Islet precursor cell (in vitro differentiated cells): Measurements from ENCODE around the gene UBE2M.
"Not testable (repeated sequence)": the region's sequence is repeated elsewhere in the genome, so short reads cannot be mapped to it uniquely, and the experiment has no call there.

Experiments used
- DNase-seq: peaks from one replicate; pipeline ENCODE4 v3.0.0-alpha.2; 2018

UBE2M gene

GRCh38 chr19:58555369-58555885, 3.0 kb downstream of the UBE2M start:
- DNase-seq: no peak

GRCh38 chr19:58554494-58555368, 3.7 kb downstream of the UBE2M start, which contains the start of gene CHMP2A:
Gene CHMP2A (minus strand): TSS chr19:58555105. CDS start chr19:58554212, 893 bp downstream.
- DNase-seq: peak; percentile 98

GRCh38 chr19:58553799-58554493, 4.5 kb downstream of the UBE2M start:
- DNase-seq: no peak

GRCh38 chr19:58552655-58553054, 5.8 kb downstream of the UBE2M start:
- DNase-seq: no peak

- DNase-seq: no peak
Measured at GRCh38 chr19:58551577-58552471, 6.6 kb downstream of the UBE2M start.

- no peak for DNase-seq
Measured at GRCh38 chr19:58551123-58551497, 7.3 kb downstream of the UBE2M start.

- DNase-seq: no peak
Measured at GRCh38 chr19:58550362-58551122, 7.9 kb downstream of the UBE2M start.

GRCh38 chr19:58549664-58550361, 8.6 kb downstream of the UBE2M start:
- no peak for DNase-seq

- no peak for DNase-seq
Measured at GRCh38 chr19:58548859-58549663, 9.3 kb downstream of the UBE2M start.

- no peak for DNase-seq
Measured at GRCh38 chr19:58547323-58548312, 10.8 kb downstream of the UBE2M start.

GRCh38 chr19:58546019-58546530, 12.3 kb downstream of the UBE2M start:
- no peak for DNase-seq

GRCh38 chr19:58545286-58546018, 13.0 kb downstream of the UBE2M start:
- no peak for DNase-seq

GRCh38 chr19:58544591-58545285, 13.7 kb downstream of the UBE2M start:
- no peak for DNase-seq

GRCh38 chr19:58543826-58544590, 14.4 kb downstream of the UBE2M start, which contains the start of gene TRIM28:
Gene TRIM28 (plus strand): TSS chr19:58544064. CDS start chr19:58544758, 694 bp downstream.
- peak; percentile 100 for DNase-seq

GRCh38 chr19:58542641-58543372, 15.6 kb downstream of the UBE2M start:
- DNase-seq: not testable (repeated sequence)

- not testable (repeated sequence) for DNase-seq
Measured at GRCh38 chr19:58539169-58539559, 19.2 kb downstream of the UBE2M start.
